GM21619 (cell line): ENCODE data around the gene SALL3.

Experiments used
- ATAC-seq: cut with Tn5 transposase; IDR thresholded peaks from one replicate; pipeline ENCODE4 v1.9.1; 2021; ENCODE audit not compliant: unreplicated experiment

The SALL3 gene

DNA sequence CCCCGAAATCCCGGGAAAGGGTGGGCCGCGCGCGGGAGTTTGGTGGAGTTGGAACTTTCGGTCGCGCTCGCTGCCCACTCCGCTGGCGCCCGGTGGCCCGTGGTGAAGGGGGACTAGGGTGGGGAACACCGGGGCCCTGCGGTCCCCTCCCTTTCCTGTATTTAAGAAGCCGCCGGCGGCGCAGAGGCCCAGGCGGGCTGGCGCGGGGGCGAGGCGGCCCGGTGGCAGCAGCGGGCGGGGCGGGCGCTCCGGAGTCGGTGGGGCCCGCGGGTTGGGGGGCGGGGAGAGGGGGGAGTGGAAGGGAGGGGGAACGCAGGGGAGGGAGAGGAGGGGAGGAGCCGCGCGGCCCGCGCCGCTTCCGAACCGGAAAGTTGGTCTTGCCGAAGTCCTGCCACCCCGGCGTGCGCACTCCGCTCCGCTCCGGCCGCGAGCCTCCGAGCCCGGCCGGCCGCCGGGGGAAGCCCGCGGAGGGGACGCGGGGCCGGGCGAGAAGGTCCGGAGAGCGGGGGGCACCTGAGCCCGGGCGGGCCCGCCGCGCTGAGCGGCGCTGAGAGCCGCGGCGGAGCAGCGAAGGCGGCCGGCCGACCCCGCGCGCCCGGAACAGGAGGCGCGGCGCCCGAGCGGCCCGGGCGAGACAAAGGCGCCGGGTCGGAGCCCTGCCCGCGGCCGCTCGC is 425 bp upstream of the SALL3 start:
- ATAC-seq, result no peak

DNA sequence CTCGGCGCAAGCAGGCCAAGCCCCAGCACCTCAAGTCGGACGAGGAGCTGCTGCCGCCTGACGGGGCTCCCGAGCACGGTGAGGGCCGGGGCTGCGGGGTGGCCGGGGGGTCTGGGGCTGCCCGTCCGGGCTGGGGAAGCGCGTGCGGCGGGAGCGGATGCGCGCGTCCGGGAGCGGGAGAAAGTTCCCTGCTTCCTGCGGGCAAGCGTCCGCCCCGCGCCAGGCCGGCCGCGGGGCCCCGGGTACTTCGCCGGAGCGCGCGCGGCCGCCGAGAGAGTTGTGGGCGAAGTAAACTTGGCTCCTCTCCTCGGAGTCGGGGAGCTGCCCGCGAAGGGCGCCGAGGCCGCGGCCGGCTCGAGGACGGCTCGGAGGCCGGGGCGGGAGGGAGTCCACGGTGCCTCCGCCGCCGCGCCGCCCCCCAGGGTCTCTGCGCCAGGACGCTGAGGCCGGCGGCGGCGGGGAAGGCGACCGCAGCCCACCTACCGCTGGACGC is 707 bp downstream of the SALL3 start:
- ATAC-seq, result no peak

DNA sequence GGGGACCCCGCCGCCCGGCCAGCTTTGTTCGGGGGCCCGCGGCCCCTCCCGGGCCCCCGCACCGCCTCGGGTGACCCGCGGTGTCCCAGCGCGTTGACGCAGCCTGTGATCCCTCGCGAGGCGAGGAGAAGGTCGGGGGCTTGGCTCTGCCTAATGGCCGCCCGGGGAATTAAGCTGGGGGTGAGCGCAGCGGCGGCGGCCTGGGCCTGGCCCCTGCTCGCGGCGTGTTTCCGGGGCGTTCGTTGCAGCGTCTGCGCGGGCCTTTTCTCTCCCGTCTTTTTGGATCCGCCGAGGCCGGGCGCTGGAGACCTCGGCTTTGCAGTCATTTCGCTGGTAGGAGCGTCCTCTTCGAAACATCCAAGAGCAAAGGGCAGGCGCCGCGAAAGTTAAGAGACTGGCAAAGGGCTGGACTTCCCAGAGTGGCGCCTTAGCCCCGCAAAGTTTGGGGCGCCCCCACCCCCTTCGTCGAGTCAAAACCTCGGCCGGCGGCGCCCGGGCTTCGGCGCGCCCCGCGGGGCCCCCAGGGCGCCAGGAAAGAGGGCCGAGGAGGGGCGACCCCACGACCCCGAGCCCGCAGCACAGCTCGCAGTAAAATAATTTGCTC is 1.3 kb downstream of the SALL3 start:
- no peak for ATAC-seq

DNA sequence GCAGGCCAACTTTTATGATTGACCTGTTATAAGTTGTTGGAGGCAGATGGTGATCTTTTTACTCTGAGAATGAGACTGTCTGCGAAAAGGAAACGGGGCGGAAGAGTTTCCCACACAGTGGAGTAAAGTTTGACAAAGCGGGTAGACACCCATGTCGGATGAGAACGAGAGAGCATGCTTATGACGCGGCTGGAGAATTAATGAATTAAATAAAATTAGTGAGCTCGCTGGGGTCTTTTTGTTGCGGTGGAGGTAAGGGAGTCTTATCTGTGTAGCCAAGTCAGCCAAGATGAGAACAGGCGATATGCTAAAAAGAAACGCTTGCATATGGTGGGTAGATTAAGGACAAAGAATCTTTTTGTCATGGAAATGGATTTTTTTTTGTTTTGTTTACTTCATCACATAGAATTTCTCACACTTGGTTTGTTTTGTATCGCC is 1.8 kb downstream of the SALL3 start:
- no peak for ATAC-seq

DNA sequence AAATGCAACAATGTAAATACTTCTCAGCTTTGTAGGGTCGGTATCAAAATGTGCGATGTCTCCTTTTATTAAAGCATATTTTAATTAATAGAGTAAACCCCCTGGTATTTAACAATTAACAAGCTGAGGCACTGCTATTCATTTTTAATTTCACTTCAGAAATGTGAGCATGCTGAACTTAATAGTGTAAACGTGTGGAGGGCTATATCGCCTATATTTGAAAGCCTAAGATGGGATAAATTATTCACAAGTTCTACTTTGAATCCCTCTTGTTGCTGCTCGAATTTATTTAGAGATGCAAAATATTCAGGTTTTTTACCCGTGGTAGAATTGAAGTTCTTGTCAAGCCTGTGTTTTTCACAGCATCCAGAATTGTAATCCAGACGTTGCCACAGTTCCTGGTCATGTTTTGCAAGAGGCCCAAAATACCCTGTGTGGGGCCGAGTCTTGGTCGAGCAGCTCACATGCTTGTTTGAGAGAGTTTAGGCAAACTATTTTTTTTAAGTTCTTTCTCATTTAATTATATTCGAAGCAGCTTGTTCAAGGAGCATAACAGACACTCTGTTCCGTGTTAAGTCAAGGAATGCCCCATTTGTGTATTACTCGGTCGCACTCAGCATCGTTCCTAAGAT is 2.5 kb downstream of the SALL3 start:
- ATAC-seq, result no peak

DNA sequence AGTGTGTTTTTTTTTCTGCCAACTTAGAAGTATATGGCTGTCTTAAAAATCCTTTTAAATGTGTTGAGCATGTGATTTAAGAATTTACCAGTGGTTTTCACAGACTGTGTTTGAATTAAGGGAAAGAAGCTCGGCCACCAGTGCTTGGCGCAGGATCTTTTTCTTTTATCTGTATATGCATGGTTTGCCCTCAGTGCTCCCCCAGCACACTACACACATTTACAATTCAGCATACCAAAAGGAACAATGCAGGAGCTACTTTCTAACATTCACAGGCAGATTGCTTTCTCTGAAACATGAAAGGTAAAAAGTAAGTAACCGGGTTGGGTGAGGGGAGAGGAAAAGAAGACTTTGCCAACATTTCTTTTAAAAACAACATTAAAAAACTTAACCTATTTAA is 3.9 kb downstream of the SALL3 start:
- no peak for ATAC-seq

DNA sequence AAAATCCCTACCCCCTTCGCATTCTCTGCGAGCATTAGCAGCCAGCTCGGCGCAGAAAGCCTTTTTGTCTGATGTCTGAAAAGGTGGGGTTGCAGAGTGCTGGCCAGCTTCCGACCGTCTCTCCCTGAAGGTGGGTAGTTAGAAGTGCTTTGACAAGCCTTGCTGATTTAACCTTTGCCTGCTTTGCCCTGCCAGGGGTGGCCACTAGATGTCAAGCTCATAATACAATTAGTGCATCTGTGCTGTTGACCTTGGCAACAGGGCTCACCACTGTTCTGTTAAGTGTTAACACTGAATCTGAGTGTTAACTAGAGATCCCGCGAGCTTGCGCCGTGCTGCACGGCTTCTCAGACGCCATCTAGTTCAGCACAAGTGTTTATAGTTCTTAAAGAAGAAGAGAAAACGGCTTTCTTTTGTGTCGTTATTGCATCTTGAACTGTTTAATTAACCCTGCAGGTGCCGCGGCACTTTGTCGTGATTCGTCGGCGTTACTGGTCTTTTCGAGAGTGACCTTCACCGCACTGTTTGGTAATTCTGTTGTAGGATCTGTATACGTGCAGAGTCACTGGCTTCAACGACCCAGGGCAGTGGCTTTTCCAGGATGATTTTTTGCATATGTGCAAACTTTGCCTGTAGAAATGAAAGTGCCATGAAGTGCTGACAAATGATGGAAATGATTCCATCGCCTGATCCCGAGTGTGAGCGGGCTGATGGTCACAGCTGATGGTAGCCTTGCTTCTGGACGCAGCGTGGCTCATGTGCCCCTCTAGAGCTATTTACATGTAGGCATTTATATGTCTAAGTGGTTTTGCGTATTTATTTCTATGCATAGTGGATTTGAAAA is 5.5 kb downstream of the SALL3 start:
- ATAC-seq, result no peak

DNA sequence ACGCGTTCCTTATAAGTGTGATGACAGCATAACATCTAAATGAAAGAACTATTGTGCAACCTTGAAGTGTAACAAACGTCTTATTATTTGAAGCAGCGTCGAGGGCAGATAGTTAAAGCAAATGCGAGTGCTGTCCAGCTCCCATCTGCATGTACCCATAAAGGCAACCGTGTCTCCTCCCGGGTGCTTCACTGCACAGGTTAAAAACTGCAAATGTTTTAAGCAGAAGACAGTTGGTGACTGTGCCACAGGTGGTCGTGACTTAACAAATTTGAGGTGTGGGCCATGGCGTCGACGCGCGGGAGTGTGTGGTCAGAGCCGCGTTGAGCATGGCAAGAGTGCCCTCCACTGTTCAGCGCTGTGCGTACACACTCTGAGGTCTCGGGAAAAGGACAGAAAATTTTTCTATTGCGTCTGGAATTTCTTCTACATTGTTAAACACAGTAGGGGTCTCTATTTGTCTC is 6.4 kb downstream of the SALL3 start:
- ATAC-seq, result no peak

DNA sequence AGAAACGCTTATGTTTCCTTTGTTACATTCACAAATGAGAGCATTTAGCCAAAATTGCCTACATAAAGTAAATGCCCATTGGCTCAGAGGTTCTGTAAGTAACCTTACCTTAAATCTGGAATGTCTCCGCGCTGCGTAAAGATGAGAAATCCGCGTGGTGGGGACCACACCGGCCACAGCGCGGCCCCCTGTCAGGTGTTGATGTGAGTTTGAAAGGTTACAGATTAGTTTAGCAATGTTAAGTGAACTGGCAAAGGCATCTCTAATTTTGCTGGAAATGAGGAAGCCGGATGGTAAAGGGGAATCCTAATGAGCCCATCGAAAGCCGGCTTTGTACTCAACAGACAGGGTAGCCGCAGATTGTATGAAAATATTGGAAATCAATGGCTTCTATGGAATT is 11.8 kb downstream of the SALL3 start:
- ATAC-seq, result no peak

DNA sequence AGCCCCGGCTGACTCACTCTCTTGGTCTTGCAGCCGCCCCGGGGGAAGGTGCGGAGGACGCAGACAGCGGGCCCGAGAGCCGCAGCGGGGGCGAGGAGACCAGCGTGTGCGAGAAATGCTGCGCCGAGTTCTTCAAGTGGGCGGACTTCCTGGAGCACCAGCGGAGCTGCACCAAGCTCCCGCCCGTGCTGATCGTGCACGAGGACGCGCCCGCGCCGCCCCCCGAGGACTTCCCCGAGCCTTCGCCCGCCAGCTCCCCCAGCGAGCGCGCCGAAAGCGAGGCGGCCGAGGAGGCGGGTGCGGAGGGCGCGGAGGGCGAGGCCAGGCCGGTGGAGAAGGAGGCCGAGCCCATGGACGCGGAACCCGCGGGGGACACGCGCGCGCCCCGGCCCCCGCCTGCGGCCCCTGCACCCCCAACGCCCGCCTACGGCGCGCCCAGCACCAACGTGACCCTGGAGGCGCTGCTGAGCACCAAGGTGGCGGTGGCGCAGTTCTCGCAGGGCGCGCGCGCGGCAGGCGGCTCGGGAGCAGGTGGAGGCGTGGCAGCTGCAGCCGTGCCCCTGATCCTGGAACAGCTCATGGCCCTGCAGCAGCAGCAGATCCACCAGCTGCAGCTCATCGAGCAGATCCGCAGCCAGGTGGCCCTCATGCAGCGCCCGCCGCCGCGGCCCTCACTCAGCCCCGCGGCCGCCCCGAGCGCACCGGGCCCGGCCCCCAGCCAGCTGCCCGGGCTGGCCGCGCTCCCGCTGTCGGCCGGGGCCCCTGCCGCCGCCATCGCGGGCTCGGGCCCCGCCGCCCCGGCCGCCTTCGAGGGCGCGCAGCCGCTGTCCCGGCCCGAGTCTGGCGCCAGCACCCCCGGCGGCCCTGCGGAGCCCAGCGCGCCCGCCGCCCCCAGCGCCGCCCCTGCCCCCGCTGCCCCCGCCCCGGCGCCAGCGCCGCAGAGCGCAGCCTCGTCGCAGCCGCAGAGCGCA is 12.7 kb downstream of the SALL3 start:
- no peak for ATAC-seq

DNA sequence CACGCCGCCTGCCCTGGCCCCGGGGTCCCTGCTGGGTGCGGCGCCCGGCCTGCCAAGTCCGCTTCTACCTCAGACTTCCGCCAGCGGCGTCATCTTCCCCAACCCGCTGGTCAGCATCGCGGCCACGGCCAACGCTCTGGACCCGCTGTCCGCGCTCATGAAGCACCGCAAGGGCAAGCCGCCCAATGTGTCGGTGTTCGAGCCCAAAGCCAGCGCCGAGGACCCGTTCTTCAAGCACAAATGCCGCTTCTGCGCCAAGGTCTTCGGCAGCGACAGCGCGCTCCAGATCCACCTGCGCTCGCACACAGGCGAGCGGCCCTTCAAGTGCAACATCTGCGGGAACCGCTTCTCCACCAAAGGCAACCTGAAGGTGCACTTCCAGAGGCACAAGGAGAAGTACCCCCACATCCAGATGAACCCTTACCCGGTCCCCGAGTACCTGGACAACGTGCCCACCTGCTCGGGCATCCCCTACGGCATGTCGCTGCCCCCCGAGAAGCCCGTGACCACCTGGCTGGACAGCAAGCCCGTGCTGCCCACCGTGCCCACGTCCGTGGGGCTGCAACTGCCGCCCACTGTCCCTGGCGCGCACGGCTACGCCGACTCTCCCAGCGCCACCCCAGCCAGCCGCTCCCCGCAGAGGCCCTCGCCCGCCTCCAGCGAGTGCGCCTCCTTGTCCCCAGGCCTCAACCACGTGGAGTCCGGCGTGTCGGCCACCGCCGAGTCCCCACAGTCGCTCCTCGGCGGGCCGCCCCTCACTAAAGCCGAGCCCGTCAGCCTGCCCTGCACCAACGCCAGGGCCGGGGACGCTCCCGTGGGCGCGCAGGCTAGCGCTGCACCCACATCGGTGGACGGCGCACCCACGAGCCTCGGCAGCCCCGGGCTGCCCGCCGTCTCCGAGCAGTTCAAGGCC is 13.7 kb downstream of the SALL3 start:
- no peak for ATAC-seq

DNA sequence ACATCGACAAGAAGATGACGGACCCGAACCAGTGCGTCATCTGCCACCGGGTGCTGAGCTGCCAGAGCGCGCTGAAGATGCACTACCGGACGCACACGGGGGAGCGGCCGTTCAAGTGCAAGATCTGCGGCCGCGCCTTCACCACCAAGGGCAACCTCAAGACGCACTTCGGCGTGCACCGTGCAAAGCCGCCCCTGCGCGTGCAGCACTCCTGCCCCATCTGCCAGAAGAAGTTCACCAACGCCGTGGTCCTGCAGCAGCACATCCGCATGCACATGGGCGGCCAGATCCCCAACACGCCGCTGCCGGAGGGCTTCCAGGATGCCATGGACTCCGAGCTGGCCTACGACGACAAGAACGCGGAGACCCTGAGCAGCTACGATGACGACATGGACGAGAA is 14.4 kb downstream of the SALL3 start:
- no peak for ATAC-seq

DNA sequence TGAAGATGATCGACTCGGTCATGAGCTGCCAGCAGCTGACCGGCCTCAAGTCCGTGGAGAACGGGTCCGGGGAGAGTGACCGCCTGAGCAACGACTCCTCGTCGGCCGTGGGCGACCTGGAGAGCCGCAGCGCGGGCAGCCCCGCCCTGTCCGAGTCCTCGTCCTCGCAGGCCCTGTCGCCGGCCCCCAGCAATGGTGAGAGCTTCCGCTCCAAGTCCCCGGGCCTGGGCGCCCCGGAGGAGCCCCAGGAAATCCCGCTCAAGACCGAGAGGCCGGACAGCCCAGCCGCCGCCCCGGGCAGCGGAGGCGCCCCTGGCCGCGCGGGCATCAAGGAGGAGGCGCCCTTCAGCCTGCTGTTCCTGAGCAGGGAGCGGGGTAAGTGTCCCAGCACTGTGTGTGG is 14.9 kb downstream of the SALL3 start:
- ATAC-seq, result no peak

DNA sequence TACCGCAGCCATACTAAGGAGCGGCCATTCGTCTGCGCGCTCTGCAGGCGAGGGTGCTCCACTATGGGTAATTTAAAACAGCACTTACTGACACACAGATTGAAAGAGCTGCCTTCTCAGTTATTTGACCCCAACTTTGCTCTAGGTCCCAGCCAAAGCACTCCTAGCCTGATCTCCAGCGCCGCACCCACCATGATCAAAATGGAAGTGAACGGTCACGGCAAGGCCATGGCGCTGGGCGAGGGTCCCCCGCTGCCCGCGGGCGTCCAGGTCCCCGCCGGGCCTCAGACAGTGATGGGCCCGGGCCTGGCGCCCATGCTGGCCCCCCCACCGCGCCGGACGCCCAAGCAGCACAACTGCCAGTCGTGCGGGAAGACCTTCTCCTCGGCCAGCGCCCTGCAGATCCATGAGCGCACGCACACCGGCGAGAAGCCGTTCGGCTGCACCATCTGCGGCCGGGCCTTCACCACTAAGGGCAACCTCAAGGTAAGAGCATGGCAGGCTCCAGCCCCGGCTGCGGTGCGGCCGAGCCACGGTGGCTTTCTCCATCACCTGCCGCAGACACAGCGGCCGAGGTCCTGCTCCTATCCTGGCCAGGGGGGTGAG is 15.5 kb downstream of the SALL3 start:
- no peak for ATAC-seq

DNA sequence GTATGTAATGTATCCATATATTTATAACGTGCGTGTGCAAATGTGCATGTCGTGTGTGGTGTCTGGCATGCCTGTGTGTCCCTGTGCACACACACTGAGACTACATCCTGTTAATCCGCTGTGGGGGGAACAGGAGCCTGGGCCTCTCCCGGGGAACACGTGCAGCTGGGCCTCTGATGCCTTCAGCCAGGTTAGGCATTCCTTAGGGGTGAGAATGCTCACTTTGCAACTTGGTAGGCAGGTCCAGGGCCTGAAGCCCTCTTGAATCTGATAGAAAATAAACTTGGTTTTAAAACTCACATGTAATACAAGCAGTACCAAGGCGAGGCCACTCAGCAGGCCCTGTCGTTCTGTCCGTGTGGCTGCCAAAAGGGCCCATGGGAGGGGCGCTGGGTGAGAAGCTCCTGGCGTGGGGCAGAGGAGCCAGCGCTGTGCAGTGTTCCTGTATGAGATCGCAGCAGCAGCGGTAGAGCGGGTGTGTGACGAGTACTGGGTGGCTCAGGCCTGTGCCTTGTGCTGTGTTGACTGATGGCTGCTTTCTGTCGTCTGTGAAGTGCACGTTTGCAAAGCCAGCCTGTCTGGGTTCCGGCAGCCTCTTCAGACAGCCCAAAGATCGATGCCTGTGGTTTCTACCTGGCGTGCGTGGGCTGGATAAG is 16.2 kb downstream of the SALL3 start:
- no peak for ATAC-seq

DNA sequence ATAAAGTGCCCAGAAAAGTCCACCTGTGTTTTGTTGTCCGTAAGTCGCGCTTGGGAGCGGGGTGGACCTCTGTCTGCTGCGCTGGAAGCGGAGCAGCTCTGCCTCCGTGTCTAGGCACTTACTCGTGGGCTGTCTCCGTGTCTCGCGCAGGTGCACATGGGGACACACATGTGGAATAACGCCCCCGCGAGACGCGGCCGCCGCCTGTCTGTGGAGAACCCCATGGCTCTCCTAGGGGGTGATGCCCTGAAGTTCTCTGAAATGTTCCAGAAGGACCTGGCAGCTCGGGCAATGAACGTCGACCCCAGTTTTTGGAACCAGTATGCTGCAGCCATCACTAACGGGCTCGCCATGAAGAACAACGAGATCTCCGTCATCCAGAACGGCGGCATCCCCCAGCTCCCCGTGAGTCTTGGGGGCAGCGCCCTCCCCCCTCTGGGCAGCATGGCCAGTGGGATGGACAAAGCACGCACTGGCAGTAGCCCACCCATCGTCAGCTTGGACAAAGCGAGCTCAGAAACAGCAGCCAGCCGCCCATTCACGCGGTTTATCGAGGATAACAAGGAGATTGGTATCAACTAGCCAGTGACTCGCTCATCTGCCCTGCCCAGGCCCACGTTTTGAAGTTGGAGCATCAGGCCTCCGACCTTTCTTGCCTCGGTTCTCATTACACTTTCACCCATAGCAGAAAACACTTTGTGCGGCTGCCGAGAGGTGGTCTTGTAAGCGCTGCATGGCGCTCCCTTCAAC is 17.3 kb downstream of the SALL3 start:
- no peak for ATAC-seq

DNA sequence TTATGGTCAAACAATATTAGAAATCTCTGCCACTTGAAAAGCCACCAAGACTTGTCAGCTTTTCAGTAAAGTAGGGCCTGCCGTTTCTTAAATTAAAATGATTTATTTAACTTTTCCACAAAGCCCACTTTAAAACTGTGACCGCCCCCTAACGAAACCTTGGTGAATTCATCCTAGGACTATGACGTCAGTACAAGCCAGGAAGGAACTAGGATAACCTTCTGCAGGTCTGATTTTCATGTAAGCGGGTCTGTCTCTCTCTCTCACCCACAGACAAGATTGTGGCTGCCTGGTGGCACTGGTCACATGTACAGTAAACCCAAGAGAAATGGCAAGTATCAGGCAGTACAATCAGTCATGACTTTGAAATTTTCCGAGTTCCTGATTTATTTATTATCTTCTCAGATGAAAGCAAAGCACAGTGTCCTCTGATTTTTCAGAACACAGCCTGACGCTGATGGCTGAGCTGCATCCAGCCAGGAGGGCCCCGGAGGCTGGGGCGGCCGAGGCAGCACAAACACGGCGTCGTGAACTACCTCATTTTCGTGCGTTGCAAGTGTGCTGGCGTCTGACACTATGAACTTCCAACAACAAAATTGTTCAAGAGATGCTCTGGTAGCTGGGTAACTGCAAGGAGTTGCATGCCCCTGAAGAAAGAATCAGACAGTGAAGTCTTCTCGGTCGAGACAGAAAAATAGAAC is 18.9 kb downstream of the SALL3 start:
- no peak for ATAC-seq
